Measurements from ENCODE around the gene CYP19A1.

CYP19A1 gene

GRCh38 chr15:51319539-51319938 is 18.9 kb downstream of the CYP19A1 start:
- H3K4me3 ChIP-seq (replicated peaks; ENCODE audit: insufficient read depth, low read length), result no peak overlapping the region
- no peak overlapping the region for H3K27ac ChIP-seq (replicated peaks)
- TF ChIP-seq POLR2AphosphoS5 (IDR thresholded peaks at IDR 0.05; ENCODE audit: low read depth) (no peak), GABPA (IDR thresholded peaks at IDR 0.05; ENCODE audit: low read depth) (no peak), CTCF (IDR thresholded peaks at IDR 0.05; ENCODE audit: insufficient read depth, low read length) (no peak), SPI1 (IDR thresholded peaks at IDR 0.05; ENCODE audit: borderline replicate concordance, low read depth) (no peak), REST (IDR thresholded peaks at IDR 0.05; ENCODE audit: insufficient replicate concordance, low read depth) (no peak)
- H3K27me3 ChIP-seq (ENCODE audit: insufficient read depth, poor library complexity, severe bottlenecking), result no peaks in the 10 kb centered on the region
- DNase-seq (ENCODE audit: low read depth in 1 of 2, low spot score in 1 of 2), result no peak

GRCh38 chr15:51318382-51319150 is 19.8 kb downstream of the CYP19A1 start:
- Histone ChIP-seq H3K4me3 (replicated peaks; ENCODE audit: insufficient read depth, low read length) (no peak overlapping the region), H3K27ac (replicated peaks) (no peak overlapping the region), H3K27me3 (ENCODE audit: insufficient read depth, poor library complexity, severe bottlenecking) (no peaks in the 10 kb centered on the region)
- TF ChIP-seq POLR2AphosphoS5 (IDR thresholded peaks at IDR 0.05; ENCODE audit: low read depth) (no peak), REST (IDR thresholded peaks at IDR 0.05; ENCODE audit: insufficient replicate concordance, low read depth) (no peak), CTCF (IDR thresholded peaks at IDR 0.05; ENCODE audit: insufficient read depth, low read length) (no peak), GABPA (IDR thresholded peaks at IDR 0.05; ENCODE audit: low read depth) (no peak), SPI1 (IDR thresholded peaks at IDR 0.05; ENCODE audit: borderline replicate concordance, low read depth) (no peak)
- DNase-seq (ENCODE audit: low read depth in 1 of 2, low spot score in 1 of 2), result no peak

GRCh38 chr15:51316636-51317035 is 21.8 kb downstream of the CYP19A1 start:
- no peak for DNase-seq (ENCODE audit: low read depth in 1 of 2, low spot score in 1 of 2)
- H3K27me3 ChIP-seq (ENCODE audit: insufficient read depth, poor library complexity, severe bottlenecking), result no peaks in the 10 kb centered on the region
- no peak overlapping the region for H3K27ac ChIP-seq (replicated peaks)
- no peak overlapping the region for H3K4me3 ChIP-seq (replicated peaks; ENCODE audit: insufficient read depth, low read length)
- TF ChIP-seq POLR2AphosphoS5 (IDR thresholded peaks at IDR 0.05; ENCODE audit: low read depth) (no peak), SPI1 (IDR thresholded peaks at IDR 0.05; ENCODE audit: borderline replicate concordance, low read depth) (no peak), GABPA (IDR thresholded peaks at IDR 0.05; ENCODE audit: low read depth) (no peak), REST (IDR thresholded peaks at IDR 0.05; ENCODE audit: insufficient replicate concordance, low read depth) (no peak), CTCF (IDR thresholded peaks at IDR 0.05; ENCODE audit: insufficient read depth, low read length) (no peak)

Data from HL-60 (cell line).